Sigmoid colon (tissue), 7 donors: ENCODE data around the gene AUTS2. TPM values are rescaled to one million over a fixed set of nuclear protein-coding genes. Genes with fewer than 3 reads are reported as not detected.
"Not testable (repeated sequence)": the region's sequence is repeated elsewhere in the genome, so short reads cannot be mapped to it uniquely, and the experiment has no call there.

Source experiments
- DNase-seq: peaks from one replicate; pipeline ENCODE4 v3.0.0-alpha.2; 2019
- H3K27ac ChIP-seq, 4 donors: fragments of 200-600 bp; sonication (generic); one replicate each; pipeline ENCODE4 v1.5.1; 2016 to 2019; ENCODE audit warnings: mild to moderate bottlenecking in 1 of 4
- H3K27me3 ChIP-seq, 3 donors: fragments of 200-600 bp; sonication (generic); one replicate each; pipeline ENCODE4 v1.5.1; 2019; ENCODE audit warnings: mild to moderate bottlenecking in 1 of 3
- H3K36me3 ChIP-seq, 4 donors: fragments of 200-600 bp; sonication (generic); one replicate each; pipeline ENCODE4 v1.5.1; 2016 to 2019
- H3K4me1 ChIP-seq, 4 donors: fragments of 200-600 bp; sonication (generic); one replicate each; pipeline ENCODE4 v1.5.1; 2017 to 2019
- H3K4me3 ChIP-seq, 4 donors: fragments of 200-600 bp; sonication (generic); one replicate each; pipeline ENCODE4 v1.5.1; 2017 to 2019; ENCODE audit warnings: mild to moderate bottlenecking in 2 of 4, moderate library complexity in 1 of 4
- H3K9me3 ChIP-seq, 4 donors: fragments of 200-600 bp in 3 of 4; sonication (generic) in 3 of 4; one replicate each; pipeline versions ENCODE4 v1.5.1 to v1.6.1; 2013 to 2019
- EP300 ChIP-seq, 4 donors: sonication (generic); formaldehyde crosslinking; IDR thresholded peaks; one replicate each; pipeline ENCODE4 v1.6.1; 2017; ENCODE audit warnings: antibody characterized with exemption in 4 of 4
- POLR2A ChIP-seq, 2 donors: fragments of 450-650 bp; IDR thresholded peaks; one replicate each; pipeline ENCODE4 v1.6.1; 2016; ENCODE audit warnings: antibody characterized with exemption in 2 of 2, mild to moderate bottlenecking in 2 of 2, moderate library complexity in 2 of 2
- POLR2AphosphoS5 ChIP-seq, 4 donors: sonication (generic); formaldehyde crosslinking; IDR thresholded peaks; one replicate each; pipeline ENCODE4 v1.6.1; 2017; ENCODE audit warnings: antibody characterized with exemption in 4 of 4
- WGBS, 2 donors: extraction: QIAGEN DNeasy Blood & Tissue Kit; methylation state at CpG; one replicate each; pipeline ENCODE4 v1.1.7; 2013; 5-methylcytosine and 5-hydroxymethylcytosine counted together
- intact Hi-C: fragments of 100-400 bp; cut with DNase I; formaldehyde crosslinking; loops from one replicate; pipeline ENCODE4 v1.15.1; 2023
- polyA plus RNA-seq, 3 donors: library from polyadenylated mRNA; stranded (reverse); fragments of 200-250 nt; gene quantifications; one replicate each; pipeline ENCODE4 v1.2.3, GENCODE V29; 2013
- total RNA-seq, 4 donors: library from RNA; depleted of rRNA; stranded (reverse); fragments of >200 nt; gene quantifications; one replicate each; pipeline ENCODE4 v1.1.0, GENCODE V29; 2016
- TF ChIP-seq, protein P1 (sequence below), 4 experiments: fragments of 450-650 bp in 3 of 4; fragments of 200-600 bp in 1 of 4; IDR thresholded peaks; one replicate each; pipeline ENCODE4 v1.5.1; 2016 to 2019; ENCODE audit warnings: antibody characterized with exemption in 4 of 4, mild to moderate bottlenecking in 3 of 4, moderate library complexity in 2 of 4
- donor health status: healthy with polysubstance abuse.
- donor health status: Bipolar disorder and iron deficiency.
- donor health status: healthy.

The AUTS2 gene
- total and polyA plus RNA-seq, 7 donors = 3.6 to 55.7 (median 25.5) TPM

DNA sequence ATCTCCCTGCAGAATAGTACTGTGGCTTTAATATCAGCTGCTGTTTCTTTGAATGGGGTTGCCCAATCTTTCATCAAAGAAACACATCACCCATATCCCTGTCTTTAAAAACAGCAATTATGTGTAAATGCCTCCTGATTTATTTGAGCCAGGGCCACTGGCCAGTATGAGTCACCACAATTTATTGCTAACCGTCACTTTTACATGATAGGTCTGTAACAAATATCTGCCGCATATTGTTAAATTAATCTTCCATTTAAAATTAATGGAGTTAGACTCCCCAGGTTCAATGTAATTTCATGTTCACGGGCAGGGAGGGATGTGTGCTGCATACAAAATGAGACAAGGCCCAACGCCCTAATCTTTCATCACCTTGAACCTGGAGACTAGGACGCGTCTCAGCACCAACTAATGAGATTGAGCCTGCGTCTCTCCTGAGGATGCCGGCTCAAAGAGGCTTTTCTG, 673.4 kb downstream of the AUTS2 start:
- Histone ChIP-seq H3K36me3 (no peaks in the 10 kb centered on the region), H3K4me1 (no peaks in the 10 kb centered on the region), H3K9me3 (no peaks in the 10 kb centered on the region), H3K4me3 (no peak overlapping the region), H3K27ac (no peak overlapping the region), H3K27me3 (no peaks in the 10 kb centered on the region)
- intact Hi-C loops = no loop called here
- no peak for DNase-seq
- 83 to 90% methylated on average over 8 of the region's 8 CpGs for WGBS, 2 donors
- TF ChIP-seq EP300 (IDR thresholded peaks at IDR 0.05) (no peak), POLR2A (IDR thresholded peaks at IDR 0.05) (no peak), POLR2AphosphoS5 (IDR thresholded peaks at IDR 0.05) (no peak)
- TF ChIP-seq, protein P1, sequence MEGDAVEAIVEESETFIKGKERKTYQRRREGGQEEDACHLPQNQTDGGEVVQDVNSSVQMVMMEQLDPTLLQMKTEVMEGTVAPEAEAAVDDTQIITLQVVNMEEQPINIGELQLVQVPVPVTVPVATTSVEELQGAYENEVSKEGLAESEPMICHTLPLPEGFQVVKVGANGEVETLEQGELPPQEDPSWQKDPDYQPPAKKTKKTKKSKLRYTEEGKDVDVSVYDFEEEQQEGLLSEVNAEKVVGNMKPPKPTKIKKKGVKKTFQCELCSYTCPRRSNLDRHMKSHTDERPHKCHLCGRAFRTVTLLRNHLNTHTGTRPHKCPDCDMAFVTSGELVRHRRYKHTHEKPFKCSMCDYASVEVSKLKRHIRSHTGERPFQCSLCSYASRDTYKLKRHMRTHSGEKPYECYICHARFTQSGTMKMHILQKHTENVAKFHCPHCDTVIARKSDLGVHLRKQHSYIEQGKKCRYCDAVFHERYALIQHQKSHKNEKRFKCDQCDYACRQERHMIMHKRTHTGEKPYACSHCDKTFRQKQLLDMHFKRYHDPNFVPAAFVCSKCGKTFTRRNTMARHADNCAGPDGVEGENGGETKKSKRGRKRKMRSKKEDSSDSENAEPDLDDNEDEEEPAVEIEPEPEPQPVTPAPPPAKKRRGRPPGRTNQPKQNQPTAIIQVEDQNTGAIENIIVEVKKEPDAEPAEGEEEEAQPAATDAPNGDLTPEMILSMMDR (IDR thresholded peaks at IDR 0.05) = no peak

DNA sequence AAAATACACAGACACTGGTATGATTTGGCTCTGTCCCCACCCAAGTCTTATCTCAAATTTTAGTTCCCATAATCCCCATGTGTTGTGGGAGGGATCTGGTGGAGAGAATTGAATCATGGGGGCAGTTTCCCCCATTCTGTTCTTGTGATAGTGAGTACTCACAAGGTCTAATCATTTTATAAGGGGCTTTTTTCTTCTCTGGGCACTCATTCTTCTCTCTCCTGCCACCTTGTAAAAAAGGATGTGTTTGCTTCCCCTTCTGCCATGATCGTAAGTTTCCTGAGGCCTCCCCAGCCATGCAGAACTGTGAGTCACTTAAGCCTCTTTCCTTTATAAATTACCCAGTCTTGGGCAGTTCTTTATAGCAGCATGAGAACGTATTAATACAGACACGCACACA, 677.3 kb downstream of the AUTS2 start:
- intact Hi-C loops, H3K4me3 ChIP-seq, H3K36me3 ChIP-seq, DNase-seq, H3K4me1 ChIP-seq, H3K9me3 ChIP-seq, H3K27me3 ChIP-seq, H3K27ac ChIP-seq: not testable (repeated sequence)
- 88 to 93% methylated on average over 3 of the region's 3 CpGs for WGBS, 2 donors

GRCh38 chr7:70285187-70285586, 686.9 kb downstream of the AUTS2 start:
- intact Hi-C loops = no loop called here
- H3K27me3 ChIP-seq = no peaks in the 10 kb centered on the region

DNA sequence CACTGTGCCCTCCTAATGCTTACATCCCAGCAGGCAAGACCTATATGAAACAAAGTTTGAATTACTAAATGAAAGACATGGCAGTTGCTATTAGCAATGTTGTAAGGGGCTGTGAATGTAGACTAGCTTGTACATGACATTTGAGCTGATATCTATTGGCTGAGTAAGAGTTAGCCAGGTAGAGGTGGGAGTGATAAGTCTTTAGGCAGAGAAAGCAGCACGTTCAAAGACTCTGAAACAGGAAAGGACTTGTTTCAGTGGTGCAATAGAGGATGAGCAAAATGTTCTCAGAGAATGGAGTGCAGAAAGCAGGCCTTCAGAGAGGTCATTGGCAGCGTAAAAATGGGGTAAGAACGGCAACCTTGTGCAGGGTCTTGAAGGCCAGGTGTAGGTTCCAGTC, 687.6 kb downstream of the AUTS2 start:
- intact Hi-C loops = no loop called here
- 92 to 94% methylated on average over 3 of the region's 3 CpGs for WGBS, 2 donors

More at GRCh38 chr7:70285187-70285586, 686.9 kb downstream of the AUTS2 start:
- Histone ChIP-seq H3K36me3 (no peaks in the 10 kb centered on the region), H3K4me3 (no peak overlapping the region), H3K4me1 (no peaks in the 10 kb centered on the region), H3K27ac (no peak overlapping the region), H3K9me3 (no peaks in the 10 kb centered on the region)
- TF ChIP-seq, protein P1 (IDR thresholded peaks at IDR 0.05) = no peak
- TF ChIP-seq EP300 (IDR thresholded peaks at IDR 0.05) (no peak), POLR2A (IDR thresholded peaks at IDR 0.05) (no peak), POLR2AphosphoS5 (IDR thresholded peaks at IDR 0.05) (no peak)
- 90 to 91% methylated on average over 1 of the region's 1 CpG for WGBS, 2 donors
- no peak for DNase-seq

GRCh38 chr7:70288781-70289456, 690.6 kb downstream of the AUTS2 start:
- Histone ChIP-seq H3K36me3 (no peaks in the 10 kb centered on the region), H3K27me3 (no peaks in the 10 kb centered on the region), H3K9me3 (no peaks in the 10 kb centered on the region), H3K4me3 (no peak overlapping the region), H3K4me1 (no peaks in the 10 kb centered on the region), H3K27ac (no peak overlapping the region)
- intact Hi-C loops = no loop called here
- 88 to 94% methylated on average over 5 of the region's 5 CpGs for WGBS, 2 donors
- TF ChIP-seq, protein P1 (IDR thresholded peaks at IDR 0.05) = no peak
- no peak for TF ChIP-seq EP300 (IDR thresholded peaks at IDR 0.05)
- no peak for TF ChIP-seq POLR2AphosphoS5 (IDR thresholded peaks at IDR 0.05)
- no peak for TF ChIP-seq POLR2A (IDR thresholded peaks at IDR 0.05)
- DNase-seq = no peak

More for the DNA sequence above, 687.6 kb downstream of the AUTS2 start:
- no peak for DNase-seq
- Histone ChIP-seq H3K4me3 (no peak overlapping the region), H3K9me3 (no peaks in the 10 kb centered on the region), H3K36me3 (no peaks in the 10 kb centered on the region), H3K27ac (no peak overlapping the region), H3K27me3 (no peaks in the 10 kb centered on the region), H3K4me1 (no peaks in the 10 kb centered on the region)
- TF ChIP-seq EP300 (IDR thresholded peaks at IDR 0.05) (no peak), POLR2AphosphoS5 (IDR thresholded peaks at IDR 0.05) (no peak), POLR2A (IDR thresholded peaks at IDR 0.05) (no peak)
- TF ChIP-seq, protein P1 (IDR thresholded peaks at IDR 0.05) = no peak
